Measurements from ENCODE around the gene CCDC169.
A peak's percentile ranks its signal among the peaks of the same experiment; 100 is the strongest.

CCDC169 gene

GRCh38 chr13:36242761-36243160 lies 54.9 kb downstream of the CCDC169 start:
- no peak for DNase-seq

GRCh38 chr13:36231236-36231635 lies 66.4 kb downstream of the CCDC169 start:
- DNase-seq, result no peak

- no peak for DNase-seq
These were observed 72.9 kb downstream of the CCDC169 start for GRCh38 chr13:36224730-36225129.

GRCh38 chr13:36219883-36220282 lies 77.7 kb downstream of the CCDC169 start:
- no peak for DNase-seq

- DNase-seq, result no peak
These were observed 80.2 kb downstream of the CCDC169 start for GRCh38 chr13:36217456-36217855.

- DNase-seq, result no peak
These were observed 83.3 kb downstream of the CCDC169 start, which contains the start of gene SOHLH2 for GRCh38 chr13:36214163-36214921. TSS of gene SOHLH2 (minus strand) at chr13:36214556. CDS start at chr13:36214526, 30 bp downstream.

- no peak for DNase-seq
These were observed 84.8 kb downstream of the CCDC169 start for GRCh38 chr13:36212789-36213188.

- DNase-seq, result no peak
These were observed 86.0 kb downstream of the CCDC169 start for GRCh38 chr13:36211567-36211966.

GRCh38 chr13:36210738-36211137 lies 86.9 kb downstream of the CCDC169 start:
- DNase-seq, result no peak

GRCh38 chr13:36207672-36208071 lies 89.9 kb downstream of the CCDC169 start:
- no peak for DNase-seq

GRCh38 chr13:36193151-36193855 lies 104.3 kb downstream of the CCDC169 start:
- DNase-seq, result peak; percentile 93 to 94

- peak; percentile 71 to 80 for DNase-seq
These were observed 105.4 kb downstream of the CCDC169 start for GRCh38 chr13:36192166-36192565.

- no peak for DNase-seq
These were observed 106.8 kb downstream of the CCDC169 start for GRCh38 chr13:36190771-36191170.

- no peak for DNase-seq
These were observed 109.2 kb downstream of the CCDC169 start for GRCh38 chr13:36188441-36188840.

GRCh38 chr13:36183901-36184300 lies 113.7 kb downstream of the CCDC169 start:
- DNase-seq, result no peak
